GM08714 (cell line): ENCODE data around the gene GGT6.

Experiments
- H3K4me3 ChIP-seq: fragments of 200-500 bp; sonication (Bioruptor generic); 2 replicates; pipeline ENCODE4 v1.5.1; 2014; ENCODE audit warnings: mild to moderate bottlenecking, low read length, inconsistent platforms
- ZNF274 ChIP-seq: IDR thresholded peaks from 2 replicates; pipeline ENCODE4 v1.6.1; 2012; ENCODE audit warnings: mild to moderate bottlenecking, low read depth, low read length

GGT6 gene

DNA sequence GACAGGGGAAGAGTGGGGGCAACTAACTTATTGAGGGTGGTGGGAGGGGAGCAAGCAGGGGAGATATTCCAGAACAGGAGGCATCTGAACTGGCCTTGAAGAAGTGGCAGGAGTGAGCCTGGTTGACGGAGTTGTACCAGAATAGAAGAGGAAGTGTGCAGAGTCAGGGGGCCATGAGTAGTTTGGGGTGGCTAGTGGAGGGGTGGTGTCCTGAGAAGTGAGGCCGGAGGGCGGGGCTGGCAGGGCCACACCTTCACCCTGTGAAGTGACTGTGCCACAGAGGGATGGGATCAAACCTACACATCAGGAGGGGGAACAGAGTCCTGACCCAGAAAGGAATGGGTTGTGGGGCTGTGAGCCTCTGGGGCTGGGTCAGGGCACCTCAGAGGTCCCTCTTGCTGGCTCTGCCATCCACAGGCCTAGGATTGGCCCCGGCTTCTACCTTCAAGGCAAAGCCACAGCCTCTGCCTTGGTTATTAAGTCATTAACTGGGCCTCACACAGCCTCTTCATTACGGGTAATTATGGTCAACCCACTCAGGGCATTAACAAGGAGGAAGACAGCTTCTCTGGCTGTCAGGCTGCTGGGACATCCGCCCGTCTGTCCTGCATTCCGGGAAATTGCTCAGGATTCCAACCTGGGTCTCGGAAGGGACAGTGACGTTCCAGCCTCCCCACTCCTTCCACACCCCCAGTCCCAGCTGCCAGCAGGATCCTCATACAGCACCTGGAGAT lies 49.0 kb downstream of the GGT6 start:
- no peak overlapping the region for H3K4me3 ChIP-seq
- no peak for TF ChIP-seq ZNF274

DNA sequence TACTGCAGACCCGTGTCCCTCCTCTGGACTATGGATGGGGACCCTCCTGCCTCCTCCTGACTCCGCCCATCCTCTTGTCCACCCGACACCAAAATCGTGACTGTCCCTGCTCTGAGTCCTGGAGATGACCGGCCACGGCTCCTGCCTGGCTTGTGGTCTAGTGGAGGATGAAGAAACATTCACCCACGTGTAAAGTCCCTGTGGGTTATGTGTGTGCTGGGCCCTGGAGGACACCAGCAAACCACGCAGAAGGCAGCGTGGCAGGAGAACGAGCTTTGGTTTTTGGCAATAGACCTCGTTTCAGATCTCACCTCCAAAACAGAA lies 49.8 kb downstream of the GGT6 start:
- no peak for TF ChIP-seq ZNF274
- no peak overlapping the region for H3K4me3 ChIP-seq

DNA sequence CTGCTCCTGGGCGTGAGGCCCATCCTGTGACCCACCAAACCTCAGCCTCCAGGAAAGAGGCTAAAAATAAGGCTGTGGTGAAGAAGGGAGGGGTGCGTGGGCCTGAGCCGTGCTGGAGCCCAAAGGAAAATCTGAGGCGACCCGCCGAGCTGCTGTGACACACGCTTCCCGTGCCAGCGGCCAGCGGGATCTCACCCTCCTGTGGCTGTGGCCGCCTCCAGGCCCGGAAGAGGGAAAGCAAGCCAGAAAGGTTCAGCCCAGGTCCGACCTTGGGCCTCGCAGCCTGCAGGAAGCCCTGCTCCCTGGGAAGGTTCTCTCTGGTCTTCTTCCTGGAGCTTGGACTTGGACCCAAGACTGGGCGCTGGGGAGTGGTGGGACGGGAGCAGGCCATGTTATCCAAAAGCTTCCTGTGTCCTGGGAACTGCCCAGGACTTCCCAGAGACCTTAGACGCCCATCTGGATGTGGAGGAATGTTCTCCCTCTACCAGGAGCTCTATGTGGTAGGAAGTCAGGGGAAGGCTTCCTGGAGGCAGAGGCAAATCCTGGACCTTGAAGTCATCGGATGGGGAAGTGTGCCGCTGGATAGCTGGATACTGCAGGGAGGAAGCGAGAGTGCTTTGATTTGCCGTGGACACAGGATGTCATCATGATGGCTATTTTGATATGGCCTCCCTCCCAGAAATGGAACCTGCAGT lies 50.3 kb downstream of the GGT6 start:
- H3K4me3 ChIP-seq = no peak overlapping the region
- TF ChIP-seq ZNF274 = no peak

- TF ChIP-seq ZNF274 = no peak
- H3K4me3 ChIP-seq = no peak overlapping the region
These were observed 51.0 kb downstream of the GGT6 start for GRCh38 chr17:4509401-4509800.

DNA sequence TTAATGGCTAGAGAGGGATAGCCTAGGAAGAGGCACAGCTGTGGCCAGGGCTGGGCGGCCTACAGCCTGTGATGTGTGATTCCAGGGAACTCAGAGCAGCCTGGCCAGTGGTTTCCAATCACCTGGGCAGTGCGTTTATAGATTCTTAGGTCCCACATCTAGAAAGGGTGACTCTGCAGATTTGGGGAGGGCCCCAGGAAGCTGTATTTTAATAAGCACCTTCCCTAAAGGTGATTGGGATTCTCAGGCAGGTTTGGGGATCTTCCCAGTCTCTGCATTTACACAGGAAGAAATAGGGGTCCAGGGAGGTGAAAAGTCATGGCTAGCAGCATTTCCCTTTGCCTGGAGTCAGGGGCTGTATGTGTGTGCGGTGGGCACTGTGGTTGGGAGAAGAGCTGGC lies 52.2 kb downstream of the GGT6 start:
- TF ChIP-seq ZNF274 = no peak
- H3K4me3 ChIP-seq = no peak overlapping the region

GRCh38 chr17:4507361-4508111 lies 52.8 kb downstream of the GGT6 start:
- no peak overlapping the region for H3K4me3 ChIP-seq
- TF ChIP-seq ZNF274 = no peak
